Liver (tissue), 9 donors: ENCODE data around the gene CENPF. TPM values are rescaled to one million over a fixed set of nuclear protein-coding genes. Genes with fewer than 3 reads are reported as not detected.
"Not testable (repeated sequence)": the region's sequence is repeated elsewhere in the genome, so short reads cannot be mapped to it uniquely, and the experiment has no call there.

Experiments used
- DNase-seq: peaks from one replicate; pipeline ENCODE4 v3.0.0-alpha.2; 2017; ENCODE audit warnings: low spot score
- H3K27ac ChIP-seq, 2 donors: one replicate each; pipeline ENCODE4 v1.7.0; 2013; ENCODE audit warnings: inconsistent platforms in 2 of 2, low read length in 2 of 2, control low read depth in 1 of 2, low read depth in 1 of 2, mild to moderate bottlenecking in 1 of 2
- H3K27me3 ChIP-seq, 4 donors: one replicate each; pipeline versions ENCODE4 v1.6.1 to v1.7.0; 2013; ENCODE audit warnings: low read length in 3 of 4, inconsistent platforms in 1 of 4, mild to moderate bottlenecking in 1 of 4, moderate library complexity in 1 of 4; ENCODE audit not compliant: control insufficient read depth in 4 of 4, insufficient read depth in 4 of 4
- H3K36me3 ChIP-seq, 4 donors: one replicate each; pipeline versions ENCODE4 v1.6.1 to v1.7.0; 2013; ENCODE audit warnings: low read length in 3 of 4, mild to moderate bottlenecking in 3 of 4, low read depth in 1 of 4, moderate library complexity in 1 of 4; ENCODE audit not compliant: control insufficient read depth in 4 of 4, insufficient read depth in 3 of 4
- H3K4me1 ChIP-seq, 4 donors: one replicate each; pipeline versions ENCODE4 v1.6.1 to v1.7.0; 2013; ENCODE audit warnings: low read length in 3 of 4, mild to moderate bottlenecking in 3 of 4, moderate library complexity in 1 of 4; ENCODE audit not compliant: control insufficient read depth in 4 of 4, insufficient read depth in 4 of 4
- H3K4me3 ChIP-seq, 3 donors: one replicate each; pipeline versions ENCODE4 v1.6.1 to v1.7.0; 2013; ENCODE audit warnings: low read length in 3 of 3, control low read depth in 1 of 3, low read depth in 1 of 3, mild to moderate bottlenecking in 1 of 3
- H3K9ac ChIP-seq, 2 donors: one replicate each; pipeline ENCODE4 v1.7.0; 2013; ENCODE audit warnings: low read length in 2 of 2, mild to moderate bottlenecking in 2 of 2, moderate library complexity in 2 of 2, control low read depth in 1 of 2, low read depth in 1 of 2
- H3K9me3 ChIP-seq, 4 donors: one replicate each; pipeline versions ENCODE4 v1.6.1 to v1.7.0; 2013; ENCODE audit warnings: low read length in 3 of 4; ENCODE audit not compliant: control insufficient read depth in 4 of 4
- EGR1 ChIP-seq, 2 donors: IDR thresholded peaks; 2 replicates each; pipeline ENCODE4 v1.6.1; 2016 to 2018; ENCODE audit warnings: antibody characterized with exemption in 2 of 2, low read depth in 2 of 2
- FOXA2 ChIP-seq: IDR thresholded peaks from 2 replicates; pipeline ENCODE4 v1.6.1; 2016; ENCODE audit warnings: antibody characterized with exemption
- GABPA ChIP-seq, 2 donors: IDR thresholded peaks in 1 of 2; conservative IDR thresholded peaks in 1 of 2; 2 replicates each; pipeline ENCODE4 v1.6.1; 2016; ENCODE audit warnings: antibody characterized with exemption in 2 of 2, mild to moderate bottlenecking in 1 of 2, moderate library complexity in 1 of 2
- HNF4A ChIP-seq, 2 donors: conservative IDR thresholded peaks; 2 replicates each; pipeline ENCODE4 v1.6.1; 2016; ENCODE audit warnings: antibody characterized with exemption in 2 of 2, mild to moderate bottlenecking in 2 of 2
- HNF4G ChIP-seq: IDR thresholded peaks from 2 replicates; pipeline ENCODE4 v1.6.1; 2016; ENCODE audit warnings: antibody characterized with exemption
- JUND ChIP-seq, 2 donors: IDR thresholded peaks; 2 replicates each; pipeline ENCODE4 v1.6.1; 2016; ENCODE audit warnings: antibody characterized with exemption in 2 of 2
- NR2F2 ChIP-seq: IDR thresholded peaks from 2 replicates; pipeline ENCODE4 v1.6.1; 2016; ENCODE audit warnings: antibody characterized with exemption
- RAD21 ChIP-seq, 2 donors: IDR thresholded peaks; 2 replicates each; pipeline ENCODE4 v1.6.1; 2016; ENCODE audit warnings: antibody characterized with exemption in 2 of 2, mild to moderate bottlenecking in 2 of 2
- RXRA ChIP-seq, 2 donors: IDR thresholded peaks; 2 replicates each; pipeline ENCODE4 v1.6.1; 2017 to 2018; ENCODE audit warnings: antibody characterized with exemption in 2 of 2, mild to moderate bottlenecking in 1 of 2
- SP1 ChIP-seq: IDR thresholded peaks from 2 replicates; pipeline ENCODE4 v1.6.1; 2018; ENCODE audit warnings: antibody characterized with exemption, mild to moderate bottlenecking
- TAF1 ChIP-seq: conservative IDR thresholded peaks from 2 replicates; pipeline ENCODE4 v1.6.1; 2016; ENCODE audit warnings: antibody characterized with exemption, mild to moderate bottlenecking
- YY1 ChIP-seq: IDR thresholded peaks from 2 replicates; pipeline ENCODE4 v1.6.1; 2016; ENCODE audit warnings: antibody characterized with exemption, mild to moderate bottlenecking
- WGBS: extraction: QIAGEN DNeasy Blood & Tissue Kit; methylation state at CpG from one replicate; pipeline ENCODE4 v1.1.7; 2013; 5-methylcytosine and 5-hydroxymethylcytosine counted together
- polyA plus RNA-seq, 2 donors: library from polyadenylated mRNA; stranded (reverse) in 1 of 2; unstranded in 1 of 2; fragments of 200-250 nt in 1 of 2; fragments of >200 nt in 1 of 2; fragmentation: Nextera tagmentation in 1 of 2; extraction: Ambion mirVana in 1 of 2; gene quantifications; one replicate each; pipeline versions ENCODE4 v1.2.1 to v1.2.3, GENCODE V29; 2013 to 2015
- total RNA-seq, 2 donors: library from RNA; depleted of rRNA; stranded (reverse); fragments of >200 nt; gene quantifications; one replicate each; pipeline ENCODE4 v1.2.3, GENCODE V29; 2014
- TF ChIP-seq, protein P1 (sequence below): IDR thresholded peaks from 2 replicates; pipeline ENCODE4 v1.6.1; 2016; ENCODE audit warnings: antibody characterized with exemption
- TF ChIP-seq, protein P2 (sequence below): IDR thresholded peaks from 2 replicates; pipeline ENCODE4 v1.6.1; 2016; ENCODE audit warnings: antibody characterized with exemption
- TF ChIP-seq, protein P3 (sequence below): IDR thresholded peaks from 2 replicates; pipeline ENCODE4 v1.6.1; 2016; ENCODE audit warnings: antibody characterized with exemption
- TF ChIP-seq, protein P4 (sequence below): fragments of 150-350 bp; IDR thresholded peaks from 2 replicates; pipeline ENCODE4 v1.5.1; 2017; ENCODE audit warnings: improper control_type of control experiment, low read depth, low read length; ENCODE audit not compliant: missing input control
- TF ChIP-seq, protein P5 (sequence below): IDR thresholded peaks from 2 replicates; pipeline ENCODE4 v1.6.1; 2016; ENCODE audit warnings: antibody characterized with exemption, mild to moderate bottlenecking
- donor health status: healthy.
- donor health status: healthy.
- donor health status: healthy.
- donor health status: healthy.
- donor health status: healthy.

CENPF gene
- total and polyA plus RNA-seq, 4 donors = 0.08 to 47.3 (median 1.5) TPM

DNA sequence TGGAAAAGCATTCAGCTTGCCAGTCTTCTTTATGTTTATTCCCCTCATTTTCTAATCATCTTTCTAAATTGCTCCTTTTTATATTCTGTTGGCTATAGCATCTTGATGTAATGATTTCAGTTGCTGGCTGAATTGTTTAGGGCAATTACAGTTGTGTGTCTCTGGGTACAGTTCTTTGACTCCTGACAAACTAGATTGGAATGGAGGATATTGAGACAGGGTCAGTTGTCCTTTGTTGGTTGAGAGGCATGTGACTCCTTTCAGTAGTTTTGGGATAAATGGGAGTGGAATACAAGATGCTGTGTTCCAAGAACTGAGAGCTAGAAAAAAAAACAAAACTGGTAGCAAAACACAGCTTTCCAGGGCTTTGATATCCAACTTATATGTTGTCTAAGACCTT, 1.5 kb downstream of the CENPF start:
- Histone ChIP-seq H3K27me3 (no peaks in the 10 kb centered on the region), H3K36me3 (no peaks in the 10 kb centered on the region), H3K9me3 (no peaks in the 10 kb centered on the region), H3K4me3 (no peak overlapping the region), H3K27ac (no peak overlapping the region), H3K9ac (no peak overlapping the region), H3K4me1 (peaks cover 0 to 12% (median 6%) of the 10 kb centered on the region in 4 donors)
- TF ChIP-seq NR2F2 (no peak), SP1 (no peak), RXRA (IDR thresholded peaks at IDR 0.05) (no peak), TAF1 (no peak), HNF4A (conservative IDR thresholded peaks at IDR 0.05) (no peak), GABPA (IDR thresholded peaks at IDR 0.05 in 1 of 2, conservative IDR thresholded peaks at IDR 0.05 in 1 of 2) (no peak), JUND (IDR thresholded peaks at IDR 0.05) (no peak), EGR1 (IDR thresholded peaks at IDR 0.05; ENCODE audit: low read depth in 2 of 2) (no peak), FOXA2 (no peak), HNF4G (no peak), YY1 (no peak), RAD21 (IDR thresholded peaks at IDR 0.05) (no peak)
- TF ChIP-seq, protein P1, sequence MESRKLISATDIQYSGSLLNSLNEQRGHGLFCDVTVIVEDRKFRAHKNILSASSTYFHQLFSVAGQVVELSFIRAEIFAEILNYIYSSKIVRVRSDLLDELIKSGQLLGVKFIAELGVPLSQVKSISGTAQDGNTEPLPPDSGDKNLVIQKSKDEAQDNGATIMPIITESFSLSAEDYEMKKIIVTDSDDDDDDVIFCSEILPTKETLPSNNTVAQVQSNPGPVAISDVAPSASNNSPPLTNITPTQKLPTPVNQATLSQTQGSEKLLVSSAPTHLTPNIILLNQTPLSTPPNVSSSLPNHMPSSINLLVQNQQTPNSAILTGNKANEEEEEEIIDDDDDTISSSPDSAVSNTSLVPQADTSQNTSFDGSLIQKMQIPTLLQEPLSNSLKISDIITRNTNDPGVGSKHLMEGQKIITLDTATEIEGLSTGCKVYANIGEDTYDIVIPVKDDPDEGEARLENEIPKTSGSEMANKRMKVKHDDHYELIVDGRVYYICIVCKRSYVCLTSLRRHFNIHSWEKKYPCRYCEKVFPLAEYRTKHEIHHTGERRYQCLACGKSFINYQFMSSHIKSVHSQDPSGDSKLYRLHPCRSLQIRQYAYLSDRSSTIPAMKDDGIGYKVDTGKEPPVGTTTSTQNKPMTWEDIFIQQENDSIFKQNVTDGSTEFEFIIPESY = no peak
- TF ChIP-seq, protein P2, sequence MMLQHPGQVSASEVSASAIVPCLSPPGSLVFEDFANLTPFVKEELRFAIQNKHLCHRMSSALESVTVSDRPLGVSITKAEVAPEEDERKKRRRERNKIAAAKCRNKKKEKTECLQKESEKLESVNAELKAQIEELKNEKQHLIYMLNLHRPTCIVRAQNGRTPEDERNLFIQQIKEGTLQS = no peak
- TF ChIP-seq, protein P3, sequence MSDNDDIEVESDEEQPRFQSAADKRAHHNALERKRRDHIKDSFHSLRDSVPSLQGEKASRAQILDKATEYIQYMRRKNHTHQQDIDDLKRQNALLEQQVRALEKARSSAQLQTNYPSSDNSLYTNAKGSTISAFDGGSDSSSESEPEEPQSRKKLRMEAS = no peak
- TF ChIP-seq, protein P4, sequence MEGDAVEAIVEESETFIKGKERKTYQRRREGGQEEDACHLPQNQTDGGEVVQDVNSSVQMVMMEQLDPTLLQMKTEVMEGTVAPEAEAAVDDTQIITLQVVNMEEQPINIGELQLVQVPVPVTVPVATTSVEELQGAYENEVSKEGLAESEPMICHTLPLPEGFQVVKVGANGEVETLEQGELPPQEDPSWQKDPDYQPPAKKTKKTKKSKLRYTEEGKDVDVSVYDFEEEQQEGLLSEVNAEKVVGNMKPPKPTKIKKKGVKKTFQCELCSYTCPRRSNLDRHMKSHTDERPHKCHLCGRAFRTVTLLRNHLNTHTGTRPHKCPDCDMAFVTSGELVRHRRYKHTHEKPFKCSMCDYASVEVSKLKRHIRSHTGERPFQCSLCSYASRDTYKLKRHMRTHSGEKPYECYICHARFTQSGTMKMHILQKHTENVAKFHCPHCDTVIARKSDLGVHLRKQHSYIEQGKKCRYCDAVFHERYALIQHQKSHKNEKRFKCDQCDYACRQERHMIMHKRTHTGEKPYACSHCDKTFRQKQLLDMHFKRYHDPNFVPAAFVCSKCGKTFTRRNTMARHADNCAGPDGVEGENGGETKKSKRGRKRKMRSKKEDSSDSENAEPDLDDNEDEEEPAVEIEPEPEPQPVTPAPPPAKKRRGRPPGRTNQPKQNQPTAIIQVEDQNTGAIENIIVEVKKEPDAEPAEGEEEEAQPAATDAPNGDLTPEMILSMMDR = no peak
- TF ChIP-seq, protein P5, sequence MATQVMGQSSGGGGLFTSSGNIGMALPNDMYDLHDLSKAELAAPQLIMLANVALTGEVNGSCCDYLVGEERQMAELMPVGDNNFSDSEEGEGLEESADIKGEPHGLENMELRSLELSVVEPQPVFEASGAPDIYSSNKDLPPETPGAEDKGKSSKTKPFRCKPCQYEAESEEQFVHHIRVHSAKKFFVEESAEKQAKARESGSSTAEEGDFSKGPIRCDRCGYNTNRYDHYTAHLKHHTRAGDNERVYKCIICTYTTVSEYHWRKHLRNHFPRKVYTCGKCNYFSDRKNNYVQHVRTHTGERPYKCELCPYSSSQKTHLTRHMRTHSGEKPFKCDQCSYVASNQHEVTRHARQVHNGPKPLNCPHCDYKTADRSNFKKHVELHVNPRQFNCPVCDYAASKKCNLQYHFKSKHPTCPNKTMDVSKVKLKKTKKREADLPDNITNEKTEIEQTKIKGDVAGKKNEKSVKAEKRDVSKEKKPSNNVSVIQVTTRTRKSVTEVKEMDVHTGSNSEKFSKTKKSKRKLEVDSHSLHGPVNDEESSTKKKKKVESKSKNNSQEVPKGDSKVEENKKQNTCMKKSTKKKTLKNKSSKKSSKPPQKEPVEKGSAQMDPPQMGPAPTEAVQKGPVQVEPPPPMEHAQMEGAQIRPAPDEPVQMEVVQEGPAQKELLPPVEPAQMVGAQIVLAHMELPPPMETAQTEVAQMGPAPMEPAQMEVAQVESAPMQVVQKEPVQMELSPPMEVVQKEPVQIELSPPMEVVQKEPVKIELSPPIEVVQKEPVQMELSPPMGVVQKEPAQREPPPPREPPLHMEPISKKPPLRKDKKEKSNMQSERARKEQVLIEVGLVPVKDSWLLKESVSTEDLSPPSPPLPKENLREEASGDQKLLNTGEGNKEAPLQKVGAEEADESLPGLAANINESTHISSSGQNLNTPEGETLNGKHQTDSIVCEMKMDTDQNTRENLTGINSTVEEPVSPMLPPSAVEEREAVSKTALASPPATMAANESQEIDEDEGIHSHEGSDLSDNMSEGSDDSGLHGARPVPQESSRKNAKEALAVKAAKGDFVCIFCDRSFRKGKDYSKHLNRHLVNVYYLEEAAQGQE = no peak
- DNase-seq = no peak

DNA sequence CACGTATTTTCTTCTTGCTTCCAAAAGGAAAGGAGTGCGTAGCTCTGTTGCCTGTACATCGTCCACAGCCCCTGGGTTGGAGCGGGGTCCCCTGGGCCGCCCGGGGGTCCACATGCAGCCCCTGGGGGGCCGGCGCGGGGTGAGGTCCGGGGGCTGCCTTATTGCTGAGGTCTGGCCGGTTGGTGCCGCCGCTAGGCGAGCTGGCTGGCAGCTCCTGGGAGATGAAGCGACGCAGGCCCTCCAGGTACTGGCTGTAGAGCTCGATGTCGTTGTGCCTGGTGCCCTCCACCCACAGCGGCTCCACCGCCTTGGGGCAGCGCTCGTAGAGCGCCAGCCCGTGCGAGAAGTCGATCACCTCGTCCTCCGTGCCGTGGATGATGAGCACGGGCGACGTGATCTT, 2.5 kb downstream of the CENPF start:
- not testable (repeated sequence) for H3K36me3 ChIP-seq, H3K9ac ChIP-seq, H3K27ac ChIP-seq, H3K27me3 ChIP-seq, DNase-seq, H3K4me3 ChIP-seq, H3K9me3 ChIP-seq
- H3K4me1 ChIP-seq = peaks cover 0 to 12% (median 6%) of the 10 kb centered on the region in 4 donors
- whole genome bisulfite sequencing = 91% methylated on average over 32 of the region's 32 CpGs

DNA sequence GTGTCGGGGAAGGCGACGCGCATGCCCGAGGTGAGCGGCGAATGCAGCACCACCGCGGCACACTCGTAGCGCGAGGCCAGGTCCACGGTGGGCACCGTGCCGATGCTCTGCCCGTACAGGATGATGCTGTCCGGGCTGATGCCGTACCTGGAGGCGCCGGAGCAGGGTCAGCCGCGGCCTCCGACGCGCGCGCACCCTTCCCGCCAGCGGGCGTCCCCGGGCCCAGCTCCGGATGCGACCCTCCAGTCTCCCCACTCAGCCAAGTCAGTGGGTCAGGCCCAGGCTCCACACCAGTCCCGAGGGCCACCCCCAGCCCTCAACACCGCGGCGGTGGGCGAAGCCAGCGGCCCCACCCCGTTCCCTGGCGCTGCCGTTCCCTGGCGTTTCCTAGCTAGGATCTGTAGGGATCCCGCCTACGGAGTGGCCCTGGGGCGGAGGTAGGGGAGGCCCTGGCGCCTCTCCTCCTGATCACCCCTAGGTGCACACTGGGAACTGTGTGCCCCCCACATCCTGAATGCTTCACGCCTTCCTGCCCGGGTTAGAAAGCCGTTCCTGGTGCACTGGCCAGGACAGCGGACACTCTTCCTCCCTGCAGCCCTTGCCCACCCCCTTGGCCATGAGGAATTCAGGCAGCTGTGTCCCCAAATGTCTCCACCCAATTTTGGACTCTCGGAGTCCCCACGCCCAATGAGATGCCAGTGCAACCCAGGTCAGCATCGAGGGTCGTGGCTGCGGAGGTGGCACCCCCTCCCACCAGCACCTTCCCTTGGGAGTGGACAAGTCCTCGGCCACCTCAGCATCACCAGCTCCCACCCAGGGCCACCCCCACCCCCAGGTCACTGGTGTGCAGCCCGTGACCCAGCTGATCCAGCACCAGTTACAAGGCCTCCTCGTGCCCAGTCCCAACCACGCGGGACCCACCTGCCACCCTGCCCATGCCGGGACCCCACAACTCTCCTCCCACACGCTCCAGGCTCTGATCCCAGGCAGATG, 3.2 kb downstream of the CENPF start:
- not testable (repeated sequence) for H3K27ac ChIP-seq, H3K36me3 ChIP-seq, H3K9me3 ChIP-seq, H3K9ac ChIP-seq, H3K27me3 ChIP-seq, DNase-seq, H3K4me3 ChIP-seq
- 97% methylated on average over 63 of the region's 63 CpGs for WGBS
- peaks cover 0 to 12% (median 6%) of the 10 kb centered on the region in 4 donors for H3K4me1 ChIP-seq
